HG03066 (cell line): ENCODE measurements around the gene FAM193B.

Experiments
- ATAC-seq: cut with Tn5 transposase; IDR thresholded peaks from one replicate; pipeline ENCODE4 v1.9.1; 2021; ENCODE audit warnings: low read depth; ENCODE audit not compliant: unreplicated experiment

The FAM193B gene

GRCh38 chr5:177473443-177474001 lies 80.8 kb downstream of the FAM193B start, which contains the start of gene DBN1:
Gene DBN1 (minus strand): TSS chr5:177473634. CDS start chr5:177473521, 113 bp downstream.
- no peak for ATAC-seq

- no peak for ATAC-seq
Measured at GRCh38 chr5:177472460-177473442, 81.6 kb downstream of the FAM193B start.

- no peak for ATAC-seq
Measured at GRCh38 chr5:177471610-177472356, 82.6 kb downstream of the FAM193B start.

- no peak for ATAC-seq
Measured at GRCh38 chr5:177470759-177471536, 83.4 kb downstream of the FAM193B start.
